Endothelial cell of umbilical vein (primary cell): ENCODE data around the gene CUEDC1. TPM values are rescaled to one million over a fixed set of nuclear protein-coding genes. Genes with fewer than 3 reads are reported as not detected.

Source experiments
- BruUV-seq: library from RNA; stranded (reverse); fragments of 400-500 nt; replicated peaks from 2 replicates; lab custom pipeline; 2021; lab: Mats Ljungman, UMichigan
- CTCF ChIA-PET: fragments of 300-600, 350-600 bp; sonication (Branson Sonifier 250); formaldehyde crosslinking; loops from one replicate; lab custom pipeline; 2021; ENCODE audit warnings: antibody characterized with exemption, inconsistent platforms; lab: Charles Lee
- POLR2A ChIA-PET: fragments of 300-600, 350-600 bp; sonication (Branson Sonifier 250); formaldehyde crosslinking; loops from one replicate; lab custom pipeline; 2021; ENCODE audit warnings: antibody characterized with exemption, inconsistent platforms; lab: Charles Lee
- DNase-seq: peaks from one replicate; pipeline ENCODE4 v3.0.0-alpha.2; 2011; ENCODE audit warnings: low read depth, low spot score
- FAIRE-seq: peaks from 2 replicates; lab custom pipeline; 2011; peaks lifted over from hg19 to GRCh38; lab: Jason Lieb, UNC
- H2AFZ ChIP-seq: 2 replicates; pipeline ENCODE4 v1.6.0; 2012; ENCODE audit warnings: low read depth, low read length, control low read depth, inconsistent platforms
- H3K27ac ChIP-seq: 2 replicates; pipeline ENCODE4 v1.5.1; 2011; ENCODE audit warnings: low read depth, mild to moderate bottlenecking, control low read depth, low read length, moderate library complexity; ENCODE audit not compliant: insufficient read depth
- H3K27me3 ChIP-seq, 2 experiments: 2 replicates each; pipeline versions ENCODE4 v1.6.0 to v1.6.1; 2011; ENCODE audit warnings: low read length in 2 of 2, mixed read lengths in 1 of 2; ENCODE audit not compliant: control insufficient read depth in 2 of 2, insufficient read depth in 2 of 2
- H3K36me3 ChIP-seq, 2 experiments: 2 replicates in 1 of 2; 3 replicates in 1 of 2; pipeline ENCODE4 v1.5.1; 2011; ENCODE audit warnings: low read length in 2 of 2, mild to moderate bottlenecking in 1 of 2, moderate library complexity in 1 of 2; ENCODE audit not compliant: control insufficient read depth in 2 of 2, insufficient read depth in 2 of 2; ENCODE audit errors: extremely low read depth in 1 of 2
- H3K4me1 ChIP-seq: 3 replicates; pipeline ENCODE4 v1.5.1; 2011; ENCODE audit warnings: mild to moderate bottlenecking, low read length; ENCODE audit not compliant: control insufficient read depth, insufficient read depth; ENCODE audit errors: extremely low read depth
- H3K4me2 ChIP-seq: 2 replicates; pipeline ENCODE4 v1.6.1; 2011; ENCODE audit warnings: low read length, control low read depth, mixed read lengths; ENCODE audit not compliant: insufficient read depth
- H3K4me3 ChIP-seq, 3 experiments: fragments of 200-600 bp in 1 of 3; sonication (generic), shearing (Covaris generic) in 1 of 3; replicated peaks in 1 of 3; 2 replicates each; pipeline ENCODE4 v1.5.1; 2011 to 2016; ENCODE audit warnings: control low read depth in 3 of 3, low read length in 3 of 3, mild to moderate bottlenecking in 2 of 3, inconsistent platforms in 1 of 3, low read depth in 1 of 3, moderate library complexity in 1 of 3; ENCODE audit not compliant: insufficient read depth in 1 of 3
- H3K79me2 ChIP-seq: 2 replicates; pipeline ENCODE4 v1.6.0; 2012; ENCODE audit warnings: low read length, inconsistent platforms; ENCODE audit not compliant: control insufficient read depth, insufficient read depth
- H3K9ac ChIP-seq: replicated peaks from 2 replicates; pipeline ENCODE3; 2011; ENCODE audit warnings: low read length, control low read depth; ENCODE audit not compliant: insufficient read depth; ENCODE audit errors: extremely low read depth
- H3K9me1 ChIP-seq: replicated peaks from 3 replicates; pipeline ENCODE4 v1.6.0; 2011; ENCODE audit warnings: mild to moderate bottlenecking, low read length; ENCODE audit not compliant: control insufficient read depth, insufficient read depth; ENCODE audit errors: extremely low read depth
- H3K9me3 ChIP-seq: replicated peaks from 2 replicates; pipeline ENCODE4 v1.5.1; 2012; ENCODE audit warnings: low read length, inconsistent platforms; ENCODE audit not compliant: control insufficient read depth, insufficient read depth
- H4K20me1 ChIP-seq: replicated peaks from 2 replicates; pipeline ENCODE3; 2011; ENCODE audit warnings: mild to moderate bottlenecking, low read length; ENCODE audit not compliant: control insufficient read depth, insufficient read depth; ENCODE audit errors: extremely low read depth
- EZH2 ChIP-seq: IDR thresholded peaks from 2 replicates; pipeline ENCODE4 v1.6.1; 2012; ENCODE audit warnings: borderline replicate concordance, low read depth, mild to moderate bottlenecking, moderate library complexity, low read length, inconsistent platforms; ENCODE audit not compliant: severe bottlenecking
- FOS ChIP-seq: IDR thresholded peaks from 2 replicates; pipeline ENCODE4 v1.6.1; 2011; ENCODE audit warnings: mild to moderate bottlenecking, low read length, moderate library complexity, borderline replicate concordance; ENCODE audit not compliant: insufficient read depth
- GATA2 ChIP-seq: IDR thresholded peaks from 2 replicates; pipeline ENCODE4 v1.7.0; 2011; ENCODE audit warnings: low read depth, mild to moderate bottlenecking, moderate library complexity, mixed read lengths, low read length; ENCODE audit not compliant: insufficient read length, insufficient read depth
- MYC ChIP-seq: IDR thresholded peaks from one replicate; pipeline ENCODE4 v1.6.1; 2011; ENCODE audit warnings: mild to moderate bottlenecking, low read depth, low read length
- POLR2A ChIP-seq: IDR thresholded peaks from 2 replicates; pipeline ENCODE4 v1.6.1; 2012; ENCODE audit warnings: low read depth, mild to moderate bottlenecking, control low read depth, low read length
- POLR2AphosphoS5 ChIP-seq: IDR thresholded peaks from 2 replicates; pipeline ENCODE4 v1.6.1; 2012; ENCODE audit warnings: low read depth, mild to moderate bottlenecking, control low read depth, low read length, moderate library complexity; ENCODE audit not compliant: insufficient read depth
- dilution Hi-C: fragments of 300-500 bp; cut with MboI; formaldehyde crosslinking; loops from one replicate; pipeline ENCODE4 v1.15.0; 2019; ENCODE audit warnings: low sequenced_read_pairs; ENCODE audit not compliant: extremely low pct_ligation_motif_present
- intact Hi-C: fragments of 100-400 bp; cut with micrococcal nuclease; formaldehyde crosslinking; loops from one replicate; pipeline ENCODE4 v1.10.0; 2022
- polyA plus RNA-seq, 4 experiments: library from polyadenylated mRNA; depleted of rRNA in 3 of 4; stranded (reverse) in 3 of 4; unstranded in 1 of 4; fragments of >200 nt; gene quantifications; 2 replicates each; pipeline versions ENCODE4 v1.2.1 to v1.2.3, GENCODE V29; 2011 to 2012; ENCODE audit warnings: missing spikeins in 1 of 4
- total RNA-seq: library from RNA; stranded (reverse); gene quantifications from 2 replicates; pipeline ENCODE4 v1.2.3, GENCODE V29; 2021
- TF ChIP-seq, protein P1 (sequence below): IDR thresholded peaks from 2 replicates; pipeline ENCODE4 v1.6.1; 2011; ENCODE audit not compliant: insufficient read depth, insufficient read length
- TF ChIP-seq, protein P2 (sequence below), 2 donors: IDR thresholded peaks; 1 replicate in 1 of 2; 2 replicates in 1 of 2; pipeline ENCODE4 v1.5.1; 2011; ENCODE audit warnings: low read length in 2 of 2, mild to moderate bottlenecking in 2 of 2, moderate library complexity in 2 of 2, control low read depth in 1 of 2, inconsistent platforms in 1 of 2, low read depth in 1 of 2; ENCODE audit not compliant: insufficient read depth in 1 of 2; ENCODE audit errors: extremely low read depth in 1 of 2

Gene CUEDC1
- total and polyA plus RNA-seq, 2 donors (not counting 3 experiments of a cell fraction or from before 2014, with no cell fraction given), result 15.8 to 27.7 TPM

DNA sequence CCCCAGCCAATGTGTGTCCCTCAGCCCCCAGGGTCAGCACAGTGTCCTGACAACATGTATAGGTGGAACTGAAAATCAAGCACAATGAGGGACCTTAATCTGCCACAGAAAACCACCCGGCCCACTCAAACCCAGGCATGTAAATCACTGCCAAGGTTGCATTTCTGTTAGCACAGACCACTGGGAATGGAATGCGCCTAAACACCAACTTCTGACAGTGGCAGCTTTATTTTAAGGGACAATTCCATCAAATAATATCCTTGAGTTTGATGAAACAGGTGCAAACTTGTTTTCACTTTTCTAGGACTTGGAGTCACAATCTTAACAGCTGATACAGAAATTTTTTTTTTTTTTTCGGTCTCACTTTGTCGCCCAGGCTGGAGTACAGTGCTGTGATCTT lies 68.1 kb downstream of the CUEDC1 start:
- CTCF ChIA-PET, result interaction anchor here (3.2 kb wide), 1 partner anchor 11 kb away, joined by 16 read pairs; no protein-coding TSS in a partner anchor
- H3K4me1 ChIP-seq, result peaks cover 16% of the 10 kb centered on the region
- no peaks in the 10 kb centered on the region for H3K79me2 ChIP-seq
- H3K27me3 ChIP-seq, result no peaks in the 10 kb centered on the region
- no TSS peak for BruUV-seq
- intact Hi-C loops, result no loop called here
- H3K9me3 ChIP-seq, result no peaks in the 10 kb centered on the region
- TF ChIP-seq EZH2, result no peak
- no peak for DNase-seq
- H3K36me3 ChIP-seq, result peaks cover 3 to 4% of the 10 kb centered on the region in 2 experiments
- H3K27ac ChIP-seq, result no peak overlapping the region
- no peaks in the 10 kb centered on the region for H3K9me1 ChIP-seq
- no peak overlapping the region for H3K4me3 ChIP-seq
- no peak overlapping the region for H3K9ac ChIP-seq
- POLR2A ChIA-PET, result no interaction called here
- FAIRE-seq, result no peak
- dilution Hi-C loops, result no loop called here
- no peaks in the 10 kb centered on the region for H4K20me1 ChIP-seq
- H2AFZ ChIP-seq, result no peak overlapping the region
- H3K4me2 ChIP-seq, result no peak overlapping the region

DNA sequence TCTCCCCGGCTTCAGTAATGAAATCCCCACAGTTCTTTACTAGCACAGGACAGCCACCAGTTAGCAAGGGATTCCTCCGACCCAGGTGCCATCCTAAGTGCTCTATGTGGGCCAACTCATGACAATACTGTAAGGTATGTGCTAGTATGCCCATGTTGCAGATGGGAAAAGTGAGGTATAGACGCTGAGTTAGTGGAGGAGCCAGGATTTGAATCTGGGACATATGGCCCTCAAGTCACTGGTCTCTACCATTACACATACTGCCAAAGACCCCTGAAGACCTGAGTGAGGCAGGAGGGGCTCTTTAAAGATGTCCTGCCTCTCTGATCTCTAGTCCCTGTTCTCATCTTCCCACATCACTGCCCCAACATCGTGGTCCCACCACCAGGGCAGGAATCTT lies 69.2 kb downstream of the CUEDC1 start:
- Histone ChIP-seq H3K9me1 (no peaks in the 10 kb centered on the region), H3K36me3 (peaks cover 3 to 4% of the 10 kb centered on the region in 2 experiments), H2AFZ (no peak overlapping the region), H3K27ac (no peak overlapping the region), H4K20me1 (no peaks in the 10 kb centered on the region), H3K27me3 (no peaks in the 10 kb centered on the region), H3K4me2 (no peak overlapping the region), H3K9me3 (no peaks in the 10 kb centered on the region), H3K9ac (no peak overlapping the region), H3K4me3 (no peak overlapping the region), H3K79me2 (no peaks in the 10 kb centered on the region), H3K4me1 (peaks cover 16% of the 10 kb centered on the region)
- BruUV-seq, result no TSS peak
- DNase-seq (no peak), FAIRE-seq (no peak)
- intact Hi-C loops, result no loop called here
- ChIA-PET CTCF (interaction anchor here (1.2 to 3.2 kb wide), 2 partner anchors 10 to 13 kb away, joined by 3 to 16 read pairs; no protein-coding TSS in a partner anchor), POLR2A (no interaction called here)
- TF ChIP-seq POLR2AphosphoS5 (no peak), EZH2 (no peak), MYC (no peak), POLR2A (no peak), FOS (no peak), GATA2 (no peak)
- TF ChIP-seq, protein P1, sequence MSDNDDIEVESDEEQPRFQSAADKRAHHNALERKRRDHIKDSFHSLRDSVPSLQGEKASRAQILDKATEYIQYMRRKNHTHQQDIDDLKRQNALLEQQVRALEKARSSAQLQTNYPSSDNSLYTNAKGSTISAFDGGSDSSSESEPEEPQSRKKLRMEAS, result no peak
- TF ChIP-seq, protein P2, sequence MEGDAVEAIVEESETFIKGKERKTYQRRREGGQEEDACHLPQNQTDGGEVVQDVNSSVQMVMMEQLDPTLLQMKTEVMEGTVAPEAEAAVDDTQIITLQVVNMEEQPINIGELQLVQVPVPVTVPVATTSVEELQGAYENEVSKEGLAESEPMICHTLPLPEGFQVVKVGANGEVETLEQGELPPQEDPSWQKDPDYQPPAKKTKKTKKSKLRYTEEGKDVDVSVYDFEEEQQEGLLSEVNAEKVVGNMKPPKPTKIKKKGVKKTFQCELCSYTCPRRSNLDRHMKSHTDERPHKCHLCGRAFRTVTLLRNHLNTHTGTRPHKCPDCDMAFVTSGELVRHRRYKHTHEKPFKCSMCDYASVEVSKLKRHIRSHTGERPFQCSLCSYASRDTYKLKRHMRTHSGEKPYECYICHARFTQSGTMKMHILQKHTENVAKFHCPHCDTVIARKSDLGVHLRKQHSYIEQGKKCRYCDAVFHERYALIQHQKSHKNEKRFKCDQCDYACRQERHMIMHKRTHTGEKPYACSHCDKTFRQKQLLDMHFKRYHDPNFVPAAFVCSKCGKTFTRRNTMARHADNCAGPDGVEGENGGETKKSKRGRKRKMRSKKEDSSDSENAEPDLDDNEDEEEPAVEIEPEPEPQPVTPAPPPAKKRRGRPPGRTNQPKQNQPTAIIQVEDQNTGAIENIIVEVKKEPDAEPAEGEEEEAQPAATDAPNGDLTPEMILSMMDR (IDR thresholded peaks at IDR 0.05; ENCODE audit: extremely low read depth in 1 of 2, insufficient read depth in 1 of 2, low read depth in 1 of 2, low read length in 2 of 2), result no peak
- dilution Hi-C loops, result no loop called here
